BLaER1 (cell line): Measurements from ENCODE around the gene TENT4A.

ENCODE experiments used
- H3K27ac ChIP-seq: shearing (Covaris generic); formaldehyde crosslinking; 2 replicates; pipeline ENCODE4 v1.8.1; 2022
- H3K27me3 ChIP-seq: shearing (Covaris generic); formaldehyde crosslinking; 2 replicates; pipeline ENCODE4 v1.8.1; 2022
- H3K36me3 ChIP-seq: shearing (Covaris generic); formaldehyde crosslinking; 2 replicates; pipeline ENCODE4 v1.8.1; 2022
- H3K4me1 ChIP-seq: shearing (Covaris generic); formaldehyde crosslinking; 2 replicates; pipeline ENCODE4 v1.8.1; 2022
- H3K4me2 ChIP-seq: shearing (Covaris generic); formaldehyde crosslinking; 2 replicates; pipeline ENCODE4 v1.8.1; 2022
- H3K4me3 ChIP-seq: shearing (Covaris generic); formaldehyde crosslinking; 2 replicates; pipeline ENCODE4 v1.8.1; 2022
- H3K9ac ChIP-seq: shearing (Covaris generic); formaldehyde crosslinking; 2 replicates; pipeline ENCODE4 v1.8.1; 2022
- H3K9me3 ChIP-seq: shearing (Covaris generic); formaldehyde crosslinking; 2 replicates; pipeline ENCODE4 v1.8.1; 2022
- H4K20me1 ChIP-seq: shearing (Covaris generic); formaldehyde crosslinking; 2 replicates; pipeline ENCODE4 v1.8.1; 2022
- Cebpa-rat ChIP-seq: shearing (Covaris generic); IDR thresholded peaks from 2 replicates; pipeline ENCODE4 v1.8.1; 2022

Gene TENT4A

DNA sequence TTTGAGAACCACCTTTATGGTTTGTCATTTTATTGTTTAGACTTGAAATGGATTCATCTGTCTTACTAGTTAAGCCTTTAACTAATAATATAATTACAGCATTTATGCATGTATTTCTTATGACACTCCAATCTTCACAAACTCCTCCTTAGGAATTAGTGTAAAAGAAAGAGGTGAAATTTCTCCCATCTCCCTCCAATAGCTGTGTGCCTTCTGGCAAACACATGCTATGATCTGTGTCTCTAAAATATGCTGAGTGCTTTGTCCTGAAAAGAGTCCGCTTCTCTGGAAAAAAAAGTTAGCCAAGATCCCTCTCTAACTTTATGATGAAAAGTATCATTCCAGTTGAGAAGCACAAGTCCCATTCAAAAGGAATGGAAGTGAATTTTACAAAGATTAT, 13.9 kb upstream of the TENT4A start:
- H3K9me3 ChIP-seq, result no peaks in the 10 kb centered on the region
- TF ChIP-seq Cebpa-rat, result no peak
- H3K9ac ChIP-seq, result no peak overlapping the region
- H3K4me1 ChIP-seq, result no peaks in the 10 kb centered on the region
- no peak overlapping the region for H3K4me2 ChIP-seq
- no peaks in the 10 kb centered on the region for H3K27me3 ChIP-seq
- H4K20me1 ChIP-seq, result no peaks in the 10 kb centered on the region
- H3K4me3 ChIP-seq, result no peak overlapping the region
- H3K27ac ChIP-seq, result no peak overlapping the region
- no peaks in the 10 kb centered on the region for H3K36me3 ChIP-seq

DNA sequence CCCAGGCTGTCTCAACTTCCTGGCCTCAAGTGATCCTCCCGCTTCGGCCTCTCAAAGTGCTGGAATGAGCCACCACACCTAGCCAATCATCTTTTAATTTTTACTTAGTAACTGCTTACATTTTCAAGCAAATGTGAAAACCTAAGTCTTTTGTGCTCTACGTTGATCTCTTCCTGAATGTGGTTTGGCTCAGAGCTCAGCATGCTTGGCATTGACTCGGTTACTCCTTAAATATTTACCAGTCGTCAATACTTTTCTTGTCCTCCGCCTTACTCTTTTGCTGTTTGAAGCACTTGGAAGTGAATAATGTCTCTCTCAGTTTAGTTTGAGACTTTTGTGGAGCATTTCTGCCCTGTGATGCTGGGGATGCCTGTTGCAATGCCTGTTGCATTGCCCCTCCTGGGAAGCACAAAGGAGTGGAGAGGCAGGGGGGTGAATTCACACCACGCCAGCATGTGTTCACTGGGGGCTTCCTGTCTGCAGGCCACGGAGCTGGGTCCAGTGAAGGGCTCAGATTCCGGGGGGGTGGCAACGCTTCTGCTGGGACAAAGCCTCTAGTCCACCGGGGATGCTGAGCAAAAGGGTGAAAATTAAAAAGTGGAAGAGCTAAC, 13.1 kb upstream of the TENT4A start:
- H3K4me2 ChIP-seq, result no peak overlapping the region
- no peaks in the 10 kb centered on the region for H3K9me3 ChIP-seq
- no peaks in the 10 kb centered on the region for H3K36me3 ChIP-seq
- H3K27ac ChIP-seq, result no peak overlapping the region
- no peak overlapping the region for H3K4me3 ChIP-seq
- H3K9ac ChIP-seq, result no peak overlapping the region
- no peak for TF ChIP-seq Cebpa-rat
- no peaks in the 10 kb centered on the region for H3K4me1 ChIP-seq
- H4K20me1 ChIP-seq, result no peaks in the 10 kb centered on the region
- H3K27me3 ChIP-seq, result no peaks in the 10 kb centered on the region

- TF ChIP-seq Cebpa-rat, result no peak
- H3K4me2 ChIP-seq, result no peak overlapping the region
- no peaks in the 10 kb centered on the region for H4K20me1 ChIP-seq
- H3K4me1 ChIP-seq, result no peaks in the 10 kb centered on the region
- H3K4me3 ChIP-seq, result no peak overlapping the region
- H3K36me3 ChIP-seq, result no peaks in the 10 kb centered on the region
- H3K27me3 ChIP-seq, result no peaks in the 10 kb centered on the region
- H3K27ac ChIP-seq, result no peak overlapping the region
- no peak overlapping the region for H3K9ac ChIP-seq
- H3K9me3 ChIP-seq, result no peaks in the 10 kb centered on the region
These were observed 12.4 kb upstream of the TENT4A start for GRCh38 chr5:6700685-6701355.

GRCh38 chr5:6701491-6701890, 11.7 kb upstream of the TENT4A start:
- Histone ChIP-seq H3K9ac (no peak overlapping the region), H3K9me3 (no peaks in the 10 kb centered on the region), H3K27me3 (no peaks in the 10 kb centered on the region), H3K4me2 (no peak overlapping the region), H3K4me1 (no peaks in the 10 kb centered on the region), H3K36me3 (no peaks in the 10 kb centered on the region), H3K4me3 (no peak overlapping the region), H4K20me1 (no peaks in the 10 kb centered on the region), H3K27ac (no peak overlapping the region)
- TF ChIP-seq Cebpa-rat, result no peak

DNA sequence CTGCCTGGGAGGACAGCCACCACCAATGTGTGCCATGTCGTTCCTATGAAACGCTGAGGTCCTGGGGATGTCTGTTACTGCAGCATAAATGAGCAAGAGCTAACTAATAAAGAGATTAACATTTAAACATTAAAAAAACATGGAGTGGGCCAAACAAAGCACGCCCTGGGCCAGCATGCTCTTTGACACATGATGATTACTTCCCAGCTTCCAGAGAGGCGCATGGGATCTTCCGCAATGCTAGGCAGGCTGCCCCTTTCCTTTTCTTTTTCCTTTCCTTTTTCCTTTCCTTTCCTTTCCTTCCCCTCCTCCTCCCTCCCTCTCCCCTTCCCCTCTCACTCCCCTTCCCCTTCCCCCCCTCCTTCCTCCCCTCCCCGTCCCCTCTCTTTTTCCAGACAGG, 10.6 kb upstream of the TENT4A start:
- no peak overlapping the region for H3K4me2 ChIP-seq
- no peak overlapping the region for H3K9ac ChIP-seq
- H4K20me1 ChIP-seq, result no peaks in the 10 kb centered on the region
- H3K27me3 ChIP-seq, result no peaks in the 10 kb centered on the region
- no peaks in the 10 kb centered on the region for H3K36me3 ChIP-seq
- H3K4me3 ChIP-seq, result no peak overlapping the region
- no peaks in the 10 kb centered on the region for H3K9me3 ChIP-seq
- TF ChIP-seq Cebpa-rat, result no peak
- H3K4me1 ChIP-seq, result peaks cover 3% of the 10 kb centered on the region
- H3K27ac ChIP-seq, result no peak overlapping the region

GRCh38 chr5:6703806-6704205, 9.4 kb upstream of the TENT4A start:
- Histone ChIP-seq H4K20me1 (no peaks in the 10 kb centered on the region), H3K9ac (no peak overlapping the region), H3K27me3 (no peaks in the 10 kb centered on the region), H3K27ac (no peak overlapping the region), H3K9me3 (no peaks in the 10 kb centered on the region), H3K4me2 (no peak overlapping the region), H3K4me3 (no peak overlapping the region), H3K36me3 (no peaks in the 10 kb centered on the region), H3K4me1 (peaks cover 14% of the 10 kb centered on the region)
- no peak for TF ChIP-seq Cebpa-rat

DNA sequence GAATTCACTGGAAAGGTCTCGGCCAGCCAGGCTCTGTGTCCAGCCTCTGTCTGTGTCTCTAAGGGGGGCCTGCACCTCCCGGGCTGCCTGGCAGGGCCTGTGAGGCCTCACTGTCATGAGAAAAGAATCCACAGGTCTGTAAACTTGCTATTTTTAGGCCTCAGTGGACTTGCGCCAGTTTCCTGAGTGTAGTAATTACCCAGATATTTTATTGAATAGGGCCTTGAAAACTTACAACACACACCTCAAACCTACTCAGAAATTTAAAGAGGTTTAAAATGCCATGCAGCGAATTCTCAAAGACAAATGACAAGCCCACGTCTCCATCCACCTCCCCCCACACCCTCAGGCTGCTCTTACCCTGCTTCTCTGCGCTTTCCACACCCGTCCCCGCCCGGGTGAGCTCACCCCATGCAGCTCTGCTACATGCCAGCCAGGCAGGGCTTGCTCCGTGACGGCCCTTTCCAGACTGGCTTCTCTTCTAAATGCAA, 8.8 kb upstream of the TENT4A start:
- Histone ChIP-seq H3K4me1 (peaks cover 14% of the 10 kb centered on the region), H4K20me1 (no peaks in the 10 kb centered on the region), H3K36me3 (no peaks in the 10 kb centered on the region), H3K27ac (no peak overlapping the region), H3K4me3 (no peak overlapping the region), H3K9me3 (no peaks in the 10 kb centered on the region), H3K27me3 (no peaks in the 10 kb centered on the region), H3K9ac (no peak overlapping the region), H3K4me2 (no peak overlapping the region)
- TF ChIP-seq Cebpa-rat, result no peak

DNA sequence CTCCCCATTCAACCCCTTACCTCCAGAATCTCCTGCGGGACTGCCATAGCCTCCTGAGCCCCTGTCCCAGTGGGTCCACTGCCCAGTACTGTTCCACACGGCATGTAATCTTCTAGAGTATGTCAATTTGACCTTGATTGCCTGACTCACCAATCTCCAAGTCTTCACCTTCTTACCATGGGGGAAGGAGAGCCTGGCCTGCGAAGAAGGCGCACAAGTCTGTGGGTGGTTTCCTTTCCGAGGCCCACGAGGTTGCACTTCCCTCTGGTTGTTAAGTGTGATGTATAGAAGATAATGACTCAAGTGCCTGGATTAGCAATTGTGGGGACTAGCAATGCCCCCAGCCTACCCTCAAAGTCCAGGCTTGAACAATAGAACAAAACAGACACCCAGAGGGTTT, 8.1 kb upstream of the TENT4A start:
- Histone ChIP-seq H3K27ac (no peak overlapping the region), H3K9ac (no peak overlapping the region)
- no peak for TF ChIP-seq Cebpa-rat

DNA sequence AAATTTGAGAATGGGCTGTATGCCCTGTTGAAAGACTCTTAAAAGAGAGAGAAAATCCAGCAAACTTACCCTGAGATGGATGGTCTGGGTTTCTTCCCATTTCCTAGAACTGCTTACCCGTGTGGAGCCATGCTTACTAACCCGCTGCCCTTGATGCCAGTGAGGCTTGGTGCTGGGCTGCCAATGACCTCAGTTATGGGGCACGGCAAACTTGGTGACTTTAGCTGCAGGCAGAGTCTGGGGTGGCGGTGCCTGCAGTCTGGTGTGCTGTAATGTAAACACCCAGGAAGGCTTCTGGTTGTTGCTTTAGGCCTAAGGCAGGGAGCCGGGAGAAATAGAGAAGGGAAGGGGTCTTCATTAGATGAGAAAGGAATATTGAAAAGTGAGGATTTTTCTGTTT, 7.3 kb upstream of the TENT4A start:
- Histone ChIP-seq H3K9ac (no peak overlapping the region), H3K9me3 (no peaks in the 10 kb centered on the region), H3K36me3 (no peaks in the 10 kb centered on the region), H3K4me2 (no peak overlapping the region), H3K4me3 (no peak overlapping the region), H4K20me1 (no peaks in the 10 kb centered on the region), H3K4me1 (peaks cover 14% of the 10 kb centered on the region), H3K27ac (no peak overlapping the region), H3K27me3 (no peaks in the 10 kb centered on the region)
- TF ChIP-seq Cebpa-rat, result no peak

More for the DNA sequence above, 8.1 kb upstream of the TENT4A start:
- no peaks in the 10 kb centered on the region for H3K36me3 ChIP-seq
- no peak overlapping the region for H3K4me3 ChIP-seq
- no peaks in the 10 kb centered on the region for H3K27me3 ChIP-seq
- H3K9me3 ChIP-seq, result no peaks in the 10 kb centered on the region
- no peak overlapping the region for H3K4me2 ChIP-seq
- peaks cover 14% of the 10 kb centered on the region for H3K4me1 ChIP-seq
- no peaks in the 10 kb centered on the region for H4K20me1 ChIP-seq

DNA sequence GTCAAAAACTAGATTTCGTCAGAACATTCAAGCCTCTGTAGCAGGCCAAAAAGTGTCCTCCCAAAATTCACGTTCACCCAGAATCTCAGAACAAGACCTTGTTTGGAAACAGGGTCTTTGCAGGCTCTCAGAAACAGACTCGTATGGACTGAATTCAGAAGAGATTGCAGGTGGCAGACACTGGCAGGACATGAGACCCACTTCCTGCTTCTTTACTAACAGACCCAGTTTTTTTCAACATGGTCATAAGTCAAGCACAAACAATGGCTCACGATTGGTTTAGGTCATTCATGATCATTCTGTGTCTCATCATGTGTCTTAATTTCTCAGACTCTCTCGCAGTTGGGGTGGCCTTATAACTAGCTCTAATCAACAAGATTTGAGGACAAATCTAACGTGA, 5.4 kb upstream of the TENT4A start:
- H3K9ac ChIP-seq, result no peak overlapping the region
- H3K4me1 ChIP-seq, result peaks cover 24% of the 10 kb centered on the region
- H3K9me3 ChIP-seq, result no peaks in the 10 kb centered on the region
- H3K27me3 ChIP-seq, result no peaks in the 10 kb centered on the region
- no peak for TF ChIP-seq Cebpa-rat
- H3K4me2 ChIP-seq, result peak overlapping the region; percentile 3; the same call in 1 of the 2 replicates
- H4K20me1 ChIP-seq, result no peaks in the 10 kb centered on the region
- peak overlapping the region; percentile 19; the same call in 1 of the 2 replicates for H3K27ac ChIP-seq
- H3K4me3 ChIP-seq, result no peak overlapping the region
- no peaks in the 10 kb centered on the region for H3K36me3 ChIP-seq
